ENCODE data around the gene EBF3. TPM values are rescaled to one million over a fixed set of nuclear protein-coding genes. Genes with fewer than 3 reads are reported as not detected.

The EBF3 gene
- total RNA-seq: 0.20 TPM
- long read RNA-seq: 0 reads

GRCh38 chr10:129963641-129964501 lies at the start of gene EBF3:
TSS of gene EBF3 (minus strand) at chr10:129964274. CDS start at chr10:129963768, 506 bp downstream.
- DNase-seq (no peak), ATAC-seq (peak; percentile 58)
- TF ChIP-seq CTCF (IDR thresholded peaks at IDR 0.05): no peak
- Histone ChIP-seq H3K9me3 (no peaks in the 10 kb centered on the region), H3K4me1 (peaks cover 7% of the 10 kb centered on the region), H3K36me3 (no peaks in the 10 kb centered on the region), H3K27ac (no peak within 1 kb of the TSS), H3K27me3 (peaks cover 93% of the 10 kb centered on the region), H3K4me3 (peak within 1 kb of the TSS; percentile 40)
- intact Hi-C loops (cut with DNase I): no loop called here

- DNase-seq: no peak
Observed at GRCh38 chr10:130013335-130014262, 49.5 kb upstream of the EBF3 start.

GRCh38 chr10:130012129-130012528 lies 48.1 kb upstream of the EBF3 start:
- intact Hi-C loops (cut with DNase I): no loop called here
- ATAC-seq (no peak), DNase-seq (no peak)
- H3K27ac ChIP-seq: no peak overlapping the region
- H3K36me3 ChIP-seq: no peaks in the 10 kb centered on the region
- H3K27me3 ChIP-seq: no peaks in the 10 kb centered on the region
- no peaks in the 10 kb centered on the region for H3K9me3 ChIP-seq
- TF ChIP-seq CTCF (IDR thresholded peaks at IDR 0.05): no peak
- H3K4me1 ChIP-seq: no peaks in the 10 kb centered on the region
- H3K4me3 ChIP-seq: no peak overlapping the region

More at GRCh38 chr10:130013335-130014262, 49.5 kb upstream of the EBF3 start:
- TF ChIP-seq CTCF (IDR thresholded peaks at IDR 0.05): no peak
- intact Hi-C loops (cut with DNase I): no loop called here
- H3K9me3 ChIP-seq: no peaks in the 10 kb centered on the region
- no peak overlapping the region for H3K4me3 ChIP-seq
- no peak for ATAC-seq
- no peak overlapping the region for H3K27ac ChIP-seq
- H3K27me3 ChIP-seq: no peaks in the 10 kb centered on the region
- H3K4me1 ChIP-seq: no peaks in the 10 kb centered on the region
- H3K36me3 ChIP-seq: no peaks in the 10 kb centered on the region

GRCh38 chr10:130010653-130011052 lies 46.6 kb upstream of the EBF3 start:
- no peak overlapping the region for H3K4me3 ChIP-seq
- peaks cover 6% of the 10 kb centered on the region for H3K27me3 ChIP-seq
- no peaks in the 10 kb centered on the region for H3K36me3 ChIP-seq
- H3K9me3 ChIP-seq: no peaks in the 10 kb centered on the region
- TF ChIP-seq CTCF (IDR thresholded peaks at IDR 0.05): no peak
- H3K4me1 ChIP-seq: no peaks in the 10 kb centered on the region
- ATAC-seq (no peak), DNase-seq (no peak)
- no peak overlapping the region for H3K27ac ChIP-seq
- intact Hi-C loops (cut with DNase I): no loop called here

GRCh38 chr10:130009228-130009627 lies 45.2 kb upstream of the EBF3 start:
- intact Hi-C loops (cut with DNase I): no loop called here
- H3K27me3 ChIP-seq: peaks cover 6% of the 10 kb centered on the region
- no peaks in the 10 kb centered on the region for H3K36me3 ChIP-seq
- TF ChIP-seq CTCF (IDR thresholded peaks at IDR 0.05): no peak
- H3K4me3 ChIP-seq: no peak overlapping the region
- no peaks in the 10 kb centered on the region for H3K4me1 ChIP-seq
- H3K27ac ChIP-seq: no peak overlapping the region
- ATAC-seq (no peak), DNase-seq (no peak)
- no peaks in the 10 kb centered on the region for H3K9me3 ChIP-seq
